HG03469 (cell line): ENCODE results near the gene ACADM.
"Not testable (repeated sequence)": the region's sequence is repeated elsewhere in the genome, so short reads cannot be mapped to it uniquely, and the experiment has no call there.

Source experiments
- ATAC-seq: cut with Tn5 transposase; IDR thresholded peaks from one replicate; pipeline ENCODE4 v1.9.1; 2021; ENCODE audit warnings: mild to moderate bottlenecking, moderate library complexity, moderate number of reproducible peaks; ENCODE audit not compliant: unreplicated experiment

Gene ACADM

DNA sequence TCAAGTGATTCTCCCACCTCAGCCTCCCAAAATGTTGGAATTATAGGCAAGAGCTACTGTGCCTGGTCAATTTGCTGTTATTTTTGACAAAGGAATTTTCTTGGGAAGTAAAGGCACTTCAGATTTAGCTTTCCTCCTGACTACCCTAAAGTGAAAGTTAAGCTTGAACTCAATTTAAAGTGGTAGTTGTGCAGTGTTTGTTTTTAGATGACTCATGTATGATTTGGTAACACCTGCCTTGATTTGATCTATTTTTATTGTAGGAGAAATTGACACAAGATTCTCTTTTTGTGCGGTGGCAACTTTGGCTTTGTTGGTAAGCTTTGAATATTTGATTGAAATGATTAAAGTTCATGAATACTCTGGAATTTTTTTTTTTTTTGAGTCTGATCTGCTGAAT is 66.5 kb downstream of the ACADM start:
- no peak for ATAC-seq

DNA sequence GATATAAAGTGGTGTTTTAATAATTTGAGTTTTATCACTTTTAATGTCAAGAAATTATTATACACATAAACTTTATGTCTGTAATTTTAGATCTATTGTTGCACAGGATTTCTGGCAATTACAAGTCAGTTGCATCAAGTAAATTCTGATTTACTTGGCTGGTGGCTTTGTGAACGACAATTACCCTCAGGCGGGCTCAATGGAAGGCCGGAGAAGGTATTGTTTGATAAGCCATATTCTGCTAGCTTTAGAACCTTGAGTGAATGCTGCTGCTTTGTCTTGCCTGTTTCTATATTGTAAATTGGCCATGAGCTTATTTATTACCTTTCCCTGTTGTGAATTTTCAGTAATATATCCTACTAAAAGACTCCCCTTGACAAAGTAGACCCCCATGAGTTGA is 67.6 kb downstream of the ACADM start:
- ATAC-seq, result no peak

DNA sequence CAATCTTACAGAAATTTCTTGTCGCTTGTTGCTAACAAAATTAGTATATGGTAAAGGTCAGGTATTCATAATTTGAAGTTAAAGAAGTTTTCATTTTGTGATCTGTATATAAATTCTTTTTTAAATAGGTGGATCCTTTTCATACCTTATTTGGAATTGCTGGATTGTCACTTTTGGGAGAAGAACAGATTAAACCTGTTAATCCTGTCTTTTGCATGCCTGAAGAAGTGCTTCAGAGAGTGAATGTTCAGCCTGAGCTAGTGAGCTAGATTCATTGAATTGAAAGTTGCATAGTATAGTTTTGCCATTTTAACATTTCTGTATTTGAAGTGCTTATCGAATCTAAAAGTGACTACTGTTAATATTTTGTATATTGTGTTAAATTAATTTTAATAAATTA is 69.9 kb downstream of the ACADM start:
- ATAC-seq, result no peak

DNA sequence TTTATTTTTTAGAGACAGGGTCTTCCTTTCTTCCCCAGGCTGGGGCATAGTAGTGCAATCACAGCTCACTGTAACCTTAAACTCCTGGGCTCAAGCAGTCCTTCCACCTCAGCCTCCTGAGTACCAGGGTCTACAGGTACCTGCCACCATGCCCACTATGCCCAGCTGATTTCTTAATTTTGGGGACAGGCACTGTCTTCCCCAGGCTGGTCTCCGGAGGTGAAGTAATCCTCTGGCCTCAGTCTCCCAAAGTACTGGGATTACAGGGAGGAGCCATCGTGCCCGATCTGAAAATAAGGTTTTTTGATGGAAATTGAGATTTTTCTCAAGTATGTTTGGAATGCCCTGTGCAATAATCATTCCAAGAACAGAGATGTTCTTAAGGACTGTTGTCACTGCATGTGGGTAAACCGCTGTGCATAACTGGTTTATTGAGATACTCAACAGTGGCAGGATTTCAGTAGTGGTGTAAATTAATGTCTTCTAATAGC is 71.2 kb downstream of the ACADM start:
- ATAC-seq, result no peak

DNA sequence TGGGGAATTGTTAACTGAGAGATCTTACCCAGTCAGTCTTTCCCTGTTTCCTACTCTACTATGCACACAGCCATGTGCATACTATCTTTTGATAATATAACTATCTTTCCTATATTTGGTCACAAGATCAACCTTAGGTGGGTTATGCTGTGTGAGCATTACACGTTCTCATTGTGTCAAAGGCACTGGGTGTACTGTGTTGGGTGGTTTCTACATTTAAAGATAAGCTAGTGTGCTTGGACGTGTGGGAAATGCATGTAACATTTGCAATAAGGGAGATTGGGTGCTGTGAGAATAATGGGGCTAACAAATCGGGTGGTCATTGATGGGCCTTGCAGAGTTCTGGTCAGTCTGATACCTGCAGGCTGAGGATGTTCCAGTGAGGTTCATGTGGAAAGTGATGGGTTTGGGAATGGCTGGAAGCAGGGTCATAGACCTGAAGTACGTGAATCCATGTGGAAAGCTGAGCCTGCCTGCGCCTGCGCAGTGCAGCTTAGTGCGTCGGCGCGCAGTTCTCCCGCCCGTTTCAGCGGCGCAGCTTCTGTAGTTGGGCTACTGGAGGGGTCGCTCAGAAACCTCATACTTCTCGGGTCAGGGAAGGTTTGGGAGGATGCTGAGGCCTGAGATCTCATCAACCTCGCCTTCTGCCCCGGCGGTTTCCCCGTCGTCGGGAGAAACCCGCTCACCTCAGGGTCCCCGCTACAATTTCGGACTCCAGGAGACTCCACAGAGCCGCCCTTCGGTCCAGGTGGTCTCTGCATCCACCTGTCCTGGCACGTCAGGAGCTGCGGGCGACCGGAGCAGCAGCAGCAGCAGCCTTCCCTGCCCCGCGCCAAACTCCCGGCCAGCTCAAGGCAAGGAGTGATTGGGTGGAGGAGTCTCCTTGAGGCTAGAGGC is 72.1 kb downstream of the ACADM start, which contains the start of gene MSH4:
Gene MSH4 (plus strand): TSS at position 507 of the 897 bp plus-strand sequence. CDS start 104 bp downstream, at position 611.
- ATAC-seq, result no peak

DNA sequence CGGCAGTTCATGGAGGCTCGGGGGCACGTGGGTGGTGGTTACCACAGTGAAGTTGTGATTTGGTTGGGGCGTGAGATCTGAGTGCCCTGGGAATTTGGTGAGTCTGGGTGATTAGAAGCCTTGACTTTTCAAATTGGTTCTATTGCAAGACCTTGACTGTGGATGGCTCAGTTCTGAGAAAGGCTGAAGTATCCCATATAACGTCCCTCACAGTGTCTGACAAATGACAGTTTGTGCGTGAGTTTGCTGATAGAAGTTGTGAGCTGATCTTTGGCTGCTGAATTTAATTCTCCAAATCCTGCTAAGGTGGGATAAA is 72.7 kb downstream of the ACADM start:
- ATAC-seq, result no peak

DNA sequence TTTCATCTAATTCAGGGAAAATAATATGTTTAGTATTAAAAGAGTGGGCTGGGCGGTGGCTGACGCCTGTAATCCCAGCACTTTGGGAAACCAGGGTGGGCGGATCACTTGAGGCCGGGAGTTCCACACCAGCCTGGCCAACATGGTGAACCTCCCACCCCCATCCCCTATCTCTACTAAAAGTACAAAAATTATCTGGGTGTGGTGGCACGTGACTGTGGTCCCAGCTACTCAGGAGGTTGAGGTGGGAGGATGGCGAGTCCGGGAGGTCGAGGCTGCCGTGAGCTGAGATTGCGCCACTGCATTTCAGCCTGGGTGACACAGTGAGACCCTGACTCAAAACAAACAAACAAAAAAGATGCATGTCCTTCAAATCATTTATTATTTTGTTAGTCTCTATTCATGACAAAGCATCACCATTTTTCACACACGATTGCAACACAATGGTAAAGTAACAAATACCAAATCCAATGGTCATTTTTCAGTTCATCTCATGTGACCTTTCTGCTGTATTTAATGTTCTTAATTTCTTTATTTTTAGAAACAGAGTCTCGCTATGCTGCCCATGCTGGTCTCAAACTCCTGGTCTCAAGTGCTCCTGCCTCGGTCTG is 73.2 kb downstream of the ACADM start:
- ATAC-seq, result no peak

DNA sequence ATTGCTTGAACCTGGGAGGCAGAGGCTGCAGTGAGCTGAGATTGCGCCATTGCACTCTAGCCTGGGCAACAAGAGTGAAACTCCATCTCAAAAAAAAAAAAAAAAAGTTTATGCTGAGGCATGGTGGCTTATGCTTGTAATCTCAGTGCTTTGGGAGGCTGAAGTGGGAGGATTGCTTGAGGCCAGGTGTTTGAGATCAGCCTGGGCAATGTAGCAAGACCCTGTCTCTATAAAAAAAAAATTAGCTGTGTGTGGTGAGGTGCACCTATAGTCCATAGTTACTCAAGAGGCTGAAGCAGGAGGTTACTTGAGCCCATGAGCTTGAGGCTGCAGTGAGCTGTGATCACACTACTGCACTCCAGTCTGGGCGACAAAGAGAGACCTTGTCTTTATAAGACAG is 77.0 kb downstream of the ACADM start:
- not testable (repeated sequence) for ATAC-seq

DNA sequence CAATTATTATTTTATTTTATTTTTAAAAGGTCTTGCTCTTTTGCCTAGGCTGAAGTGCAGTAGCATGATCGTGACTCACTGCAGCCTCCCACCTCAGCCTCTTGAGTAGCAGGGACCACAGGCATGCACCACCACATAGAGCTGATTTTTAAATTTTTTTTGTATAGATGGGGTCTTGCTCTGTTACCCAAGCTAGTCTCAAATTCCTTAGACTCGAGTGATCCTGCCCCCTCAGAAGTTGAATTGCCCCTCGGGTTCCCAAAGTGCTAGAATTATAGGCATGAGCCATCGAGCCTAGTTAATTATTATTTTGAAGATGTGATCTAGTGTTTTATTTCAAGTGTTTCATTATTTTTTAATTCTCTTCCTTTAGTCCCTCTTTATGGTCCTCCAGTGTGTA is 84.4 kb downstream of the ACADM start:
- no peak for ATAC-seq

DNA sequence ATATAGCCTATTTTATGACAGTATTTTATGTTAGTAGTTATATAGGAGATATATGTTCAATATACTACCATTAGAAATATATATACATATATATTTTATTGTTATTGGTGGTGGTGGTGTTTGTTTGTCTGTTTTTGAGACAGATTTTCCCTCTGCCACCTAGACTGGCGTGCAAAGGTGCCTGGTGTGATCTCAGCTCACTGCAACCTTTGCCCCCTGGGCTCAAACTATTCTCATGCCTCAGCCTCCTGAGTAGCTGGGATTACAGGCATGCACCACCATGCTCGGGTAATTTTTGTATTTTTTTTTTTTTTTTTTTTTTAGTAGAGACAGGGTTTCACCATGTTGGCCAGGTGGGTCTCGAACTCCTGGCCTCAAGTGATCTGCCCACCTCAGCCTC is 85.6 kb downstream of the ACADM start:
- not testable (repeated sequence) for ATAC-seq

DNA sequence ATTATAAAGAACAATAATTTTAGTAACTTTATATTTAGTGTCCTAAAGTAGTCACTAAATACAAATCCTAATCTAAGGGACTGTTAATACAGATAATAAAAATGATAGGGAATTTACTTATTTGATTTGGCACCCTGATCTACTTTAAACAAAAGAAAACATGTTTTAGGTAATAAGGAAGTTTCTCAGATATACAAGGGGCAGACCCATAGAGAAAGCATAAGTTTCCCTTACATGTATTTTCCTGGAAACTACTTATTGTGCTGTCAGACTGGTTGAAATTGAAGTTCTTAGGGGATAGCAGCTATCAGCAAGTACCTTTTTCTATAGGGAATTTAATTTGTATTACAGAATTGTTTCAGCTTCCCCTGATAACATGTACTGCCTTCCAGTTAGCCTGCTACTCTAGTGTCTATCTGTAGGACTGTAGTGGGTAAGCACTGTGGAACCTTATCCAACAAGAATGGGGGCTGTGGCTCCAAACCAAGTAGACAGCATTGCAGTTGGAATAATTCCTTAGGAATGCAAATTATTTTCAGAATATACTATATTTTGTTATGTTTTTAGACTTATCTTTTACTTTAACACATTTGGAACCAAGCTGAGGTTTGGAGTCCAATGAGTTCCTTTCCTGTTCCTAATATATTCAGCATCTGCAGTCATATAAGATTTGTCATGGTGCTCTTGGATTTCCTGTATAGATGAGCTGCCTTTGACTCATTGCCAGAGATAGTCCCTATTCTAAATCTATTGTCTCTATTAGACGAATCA is 86.9 kb downstream of the ACADM start:
- no peak for ATAC-seq

DNA sequence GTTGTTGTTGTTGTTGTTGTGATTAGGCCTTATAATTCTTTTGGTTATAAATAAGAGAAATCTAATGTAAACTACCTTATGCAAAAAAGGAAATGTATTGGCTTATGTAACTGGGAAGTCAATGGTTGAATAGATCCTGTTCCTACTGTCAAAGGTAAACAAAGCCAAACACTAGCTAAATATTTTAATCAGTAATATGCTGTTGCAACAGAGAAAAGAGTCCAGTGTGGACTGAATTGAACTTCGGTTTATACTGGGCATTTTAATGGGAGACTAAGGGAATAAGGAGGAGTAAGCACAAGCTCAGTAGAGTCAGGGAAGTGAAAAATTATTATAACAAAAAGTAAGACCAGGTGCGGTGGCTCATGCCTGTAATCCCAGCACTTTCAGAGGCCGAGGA is 87.6 kb downstream of the ACADM start:
- ATAC-seq, result no peak
